Measurements from ENCODE around the gene UBE2G1. TPM values are rescaled to one million over a fixed set of nuclear protein-coding genes. Genes with fewer than 3 reads are reported as not detected.

The UBE2G1 gene
- total RNA-seq, 3 donors from 2014 or later (not counting 1 experiment from before 2014, with no cell fraction given): 58.2 to 76.4 (median 64.7) TPM

GRCh38 chr17:4326608-4327007, 39.9 kb downstream of the UBE2G1 start:
- 92% methylated on average over 1 of the region's 2 CpGs for WGBS (ENCODE audit: insufficient coverage)

DNA sequence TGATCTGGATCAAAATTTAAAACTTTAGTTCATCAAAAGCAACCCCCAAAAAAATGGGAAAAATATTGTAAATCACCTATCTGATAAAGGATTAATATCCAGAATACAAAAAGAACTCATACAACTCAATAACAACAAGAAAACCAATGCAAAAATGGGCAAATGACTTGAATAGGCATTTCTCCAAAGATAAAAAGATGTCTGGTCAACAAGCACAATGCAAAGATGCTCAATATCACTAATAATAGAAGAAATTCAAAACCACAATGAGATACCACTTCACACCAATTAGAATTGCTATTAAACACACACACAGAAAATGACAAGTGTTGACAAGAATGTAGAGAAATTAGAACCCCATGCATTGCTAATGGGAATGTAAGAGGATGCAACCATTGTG, 40.4 kb downstream of the UBE2G1 start:
- no peaks in the 10 kb centered on the region for H3K9me3 Mint-ChIP-seq
- Histone ChIP-seq H3K4me3 (ENCODE audit: low read length) (no peak overlapping the region), H3K36me3 (ENCODE audit: control insufficient read depth, insufficient read depth, low read length) (no peaks in the 10 kb centered on the region), H3K27me3 (ENCODE audit: control insufficient read depth, insufficient read depth, low read length) (no peaks in the 10 kb centered on the region), H3K27ac (ENCODE audit: low read length) (no peak overlapping the region), H3K4me1 (ENCODE audit: control insufficient read depth, insufficient read depth, low read length) (no peaks in the 10 kb centered on the region), H3K9me3 (ENCODE audit: control insufficient read depth, insufficient read depth, low read length) (no peaks in the 10 kb centered on the region)
- no peaks in the 10 kb centered on the region for H3K27me3 Mint-ChIP-seq (ENCODE audit: low read depth in 2 of 2)
- peaks cover 46 to 60% of the 10 kb centered on the region in 2 donors for H3K4me1 Mint-ChIP-seq
- no peak for ATAC-seq
- no peak for TF ChIP-seq CTCF (IDR thresholded peaks at IDR 0.05)
- H3K27ac Mint-ChIP-seq: no peak overlapping the region
- intact Hi-C loops (cut with micrococcal nuclease): no loop called here
- H3K4me3 Mint-ChIP-seq: no peak overlapping the region
- no peak for DNase-seq
- H3K36me3 Mint-ChIP-seq: no peaks in the 10 kb centered on the region

More at GRCh38 chr17:4326608-4327007, 39.9 kb downstream of the UBE2G1 start:
- H3K9me3 ChIP-seq (ENCODE audit: control insufficient read depth, insufficient read depth, low read length): no peaks in the 10 kb centered on the region
- Mint-ChIP-seq H3K9me3 (no peaks in the 10 kb centered on the region), H3K4me3 (no peak overlapping the region), H3K36me3 (no peaks in the 10 kb centered on the region), H3K27me3 (ENCODE audit: low read depth in 2 of 2) (no peaks in the 10 kb centered on the region), H3K27ac (no peak overlapping the region), H3K4me1 (peaks cover 48 to 61% of the 10 kb centered on the region in 2 donors)
- H3K36me3 ChIP-seq (ENCODE audit: control insufficient read depth, insufficient read depth, low read length): no peaks in the 10 kb centered on the region
- no peak overlapping the region for H3K27ac ChIP-seq (ENCODE audit: low read length)
- intact Hi-C loops (cut with micrococcal nuclease): no loop called here
- no peaks in the 10 kb centered on the region for H3K27me3 ChIP-seq (ENCODE audit: control insufficient read depth, insufficient read depth, low read length)
- ATAC-seq (no peak), DNase-seq (no peak)
- H3K4me1 ChIP-seq (ENCODE audit: control insufficient read depth, insufficient read depth, low read length): no peaks in the 10 kb centered on the region
- H3K4me3 ChIP-seq (ENCODE audit: low read length): no peak overlapping the region
- TF ChIP-seq CTCF (IDR thresholded peaks at IDR 0.05): no peak

GRCh38 chr17:4324463-4324862, 42.0 kb downstream of the UBE2G1 start:
- H3K4me3 Mint-ChIP-seq: no peak overlapping the region
- no peaks in the 10 kb centered on the region for H3K36me3 Mint-ChIP-seq
- no peak for DNase-seq
- no peaks in the 10 kb centered on the region for H3K27me3 Mint-ChIP-seq (ENCODE audit: low read depth in 2 of 2)
- ATAC-seq: no peak
- Histone ChIP-seq H3K4me1 (ENCODE audit: control insufficient read depth, insufficient read depth, low read length) (no peaks in the 10 kb centered on the region), H3K36me3 (ENCODE audit: control insufficient read depth, insufficient read depth, low read length) (no peaks in the 10 kb centered on the region), H3K9me3 (ENCODE audit: control insufficient read depth, insufficient read depth, low read length) (no peaks in the 10 kb centered on the region), H3K27ac (ENCODE audit: low read length) (no peak overlapping the region), H3K4me3 (ENCODE audit: low read length) (no peak overlapping the region), H3K27me3 (ENCODE audit: control insufficient read depth, insufficient read depth, low read length) (no peaks in the 10 kb centered on the region)
- intact Hi-C loops (cut with micrococcal nuclease): no loop called here
- WGBS (ENCODE audit: insufficient coverage): 98% methylated on average over 7 of the region's 7 CpGs
- no peaks in the 10 kb centered on the region for H3K9me3 Mint-ChIP-seq
- H3K4me1 Mint-ChIP-seq: peaks cover 42 to 55% of the 10 kb centered on the region in 2 donors
- no peak for TF ChIP-seq CTCF (IDR thresholded peaks at IDR 0.05)
- no peak overlapping the region for H3K27ac Mint-ChIP-seq

GRCh38 chr17:4319221-4319620, 47.3 kb downstream of the UBE2G1 start:
- no peaks in the 10 kb centered on the region for H3K27me3 Mint-ChIP-seq (ENCODE audit: low read depth in 2 of 2)
- no peaks in the 10 kb centered on the region for H3K36me3 Mint-ChIP-seq
- 94% methylated on average over 4 of the region's 4 CpGs for WGBS (ENCODE audit: insufficient coverage)
- H3K4me3 Mint-ChIP-seq: no peak overlapping the region
- Histone ChIP-seq H3K4me3 (ENCODE audit: low read length) (no peak overlapping the region), H3K27me3 (ENCODE audit: control insufficient read depth, insufficient read depth, low read length) (no peaks in the 10 kb centered on the region), H3K9me3 (ENCODE audit: control insufficient read depth, insufficient read depth, low read length) (no peaks in the 10 kb centered on the region), H3K4me1 (ENCODE audit: control insufficient read depth, insufficient read depth, low read length) (no peaks in the 10 kb centered on the region), H3K36me3 (ENCODE audit: control insufficient read depth, insufficient read depth, low read length) (no peaks in the 10 kb centered on the region), H3K27ac (ENCODE audit: low read length) (no peak overlapping the region)
- DNase-seq: no peak
- ATAC-seq: no peak
- H3K9me3 Mint-ChIP-seq: no peaks in the 10 kb centered on the region
- peak overlapping the region in 1 of 2 donors; percentile 54 for H3K27ac Mint-ChIP-seq
- peaks cover 44 to 57% of the 10 kb centered on the region in 2 donors for H3K4me1 Mint-ChIP-seq
- intact Hi-C loops (cut with micrococcal nuclease): no loop called here
- TF ChIP-seq CTCF (IDR thresholded peaks at IDR 0.05): no peak

Data from natural killer cell (primary cell).